GM18505 (cell line): Measurements from ENCODE around the gene GABRR3.

Experiments used
- ATAC-seq: cut with Tn5 transposase; IDR thresholded peaks from one replicate; pipeline ENCODE4 v1.9.1; 2021; ENCODE audit not compliant: unreplicated experiment
- POLR2A ChIP-seq: IDR thresholded peaks from 4 replicates; pipeline ENCODE4 v1.6.1; 2011; ENCODE audit warnings: borderline replicate concordance; ENCODE audit not compliant: insufficient read depth, insufficient read length; ENCODE audit errors: extremely low read depth

Gene GABRR3

DNA sequence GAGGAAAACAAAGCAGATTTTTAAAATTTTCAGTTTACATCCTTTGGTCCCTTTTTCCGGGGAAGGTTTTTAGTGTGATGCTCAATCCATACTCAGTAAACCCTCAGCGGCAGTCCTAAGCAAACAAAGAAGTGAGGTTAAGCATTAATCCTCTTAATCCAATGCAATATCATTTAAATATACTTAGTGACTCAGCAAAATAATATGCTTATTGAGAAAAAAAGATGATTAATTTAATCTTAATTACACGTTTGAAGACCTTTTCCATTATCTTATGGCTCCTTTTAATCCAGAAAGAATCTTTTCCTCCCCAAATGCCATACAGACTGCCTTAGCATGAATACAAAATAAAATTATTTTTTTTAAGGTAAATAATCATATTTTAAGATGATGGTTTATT lies at the start of gene GABRR3:
GABRR3 (minus strand) TSS at position 108 of the 400 bp plus-strand sequence. CDS start 328 bp downstream, outside the sequence.
- ATAC-seq, result no peak
- no peak for TF ChIP-seq POLR2A

DNA sequence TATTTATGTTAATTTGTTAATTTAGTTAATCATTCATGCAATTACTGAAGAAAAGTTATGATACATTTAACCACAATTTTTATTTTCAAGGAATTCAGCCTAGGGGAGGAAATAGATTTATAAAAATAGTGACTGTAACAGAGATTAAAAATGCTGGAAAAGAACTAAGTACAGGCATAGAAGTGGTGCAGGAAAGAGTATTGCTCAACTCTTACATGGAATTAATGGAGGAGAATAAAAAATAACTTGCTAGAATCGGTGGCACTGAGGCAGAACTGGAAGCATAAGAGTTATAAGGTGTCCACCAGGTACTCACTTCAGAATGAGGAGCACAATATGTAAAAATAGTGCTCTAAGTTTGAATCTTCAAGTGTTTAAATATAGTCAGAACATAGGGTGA lies 38.4 kb upstream of the GABRR3 start:
- ATAC-seq, result no peak
- TF ChIP-seq POLR2A, result no peak

DNA sequence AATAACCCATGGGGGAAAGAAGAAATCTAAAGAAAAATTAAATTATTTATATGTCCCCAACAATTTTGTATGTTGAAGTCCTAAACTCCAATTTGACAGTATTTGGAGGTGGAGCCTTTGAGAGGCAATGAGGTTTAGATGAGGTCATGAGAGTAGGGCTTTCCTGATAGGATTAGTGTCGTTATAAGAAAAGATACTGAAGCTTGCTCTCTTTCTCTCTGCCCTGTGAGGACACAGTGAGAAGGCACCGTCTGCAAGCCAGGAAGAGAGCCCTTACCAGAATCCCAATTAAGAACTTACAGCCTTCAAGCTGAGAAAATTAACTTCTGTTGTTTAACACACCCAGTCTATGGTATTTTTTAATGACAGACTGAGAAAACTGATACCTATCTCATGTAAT lies 35.7 kb upstream of the GABRR3 start:
- ATAC-seq, result no peak
- TF ChIP-seq POLR2A, result no peak

DNA sequence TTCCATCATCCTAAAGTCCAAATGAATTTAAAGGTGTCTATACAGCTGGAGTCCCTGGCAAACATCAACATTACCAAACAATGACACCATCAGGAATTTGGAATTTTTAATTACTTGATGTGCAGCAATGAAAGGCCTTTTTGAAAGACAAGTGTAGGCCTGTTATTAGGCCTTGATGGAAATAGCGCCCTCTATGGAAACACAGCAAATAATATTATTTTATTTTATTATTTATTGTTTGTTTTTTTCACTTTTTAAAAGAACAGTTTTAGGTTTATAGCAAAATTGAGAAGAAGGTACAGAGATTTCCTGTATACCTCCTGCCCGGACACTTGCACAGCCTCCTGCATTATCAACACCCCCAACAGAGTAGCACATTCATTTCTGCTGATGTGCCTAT lies 33.7 kb upstream of the GABRR3 start:
- no peak for TF ChIP-seq POLR2A
- no peak for ATAC-seq

DNA sequence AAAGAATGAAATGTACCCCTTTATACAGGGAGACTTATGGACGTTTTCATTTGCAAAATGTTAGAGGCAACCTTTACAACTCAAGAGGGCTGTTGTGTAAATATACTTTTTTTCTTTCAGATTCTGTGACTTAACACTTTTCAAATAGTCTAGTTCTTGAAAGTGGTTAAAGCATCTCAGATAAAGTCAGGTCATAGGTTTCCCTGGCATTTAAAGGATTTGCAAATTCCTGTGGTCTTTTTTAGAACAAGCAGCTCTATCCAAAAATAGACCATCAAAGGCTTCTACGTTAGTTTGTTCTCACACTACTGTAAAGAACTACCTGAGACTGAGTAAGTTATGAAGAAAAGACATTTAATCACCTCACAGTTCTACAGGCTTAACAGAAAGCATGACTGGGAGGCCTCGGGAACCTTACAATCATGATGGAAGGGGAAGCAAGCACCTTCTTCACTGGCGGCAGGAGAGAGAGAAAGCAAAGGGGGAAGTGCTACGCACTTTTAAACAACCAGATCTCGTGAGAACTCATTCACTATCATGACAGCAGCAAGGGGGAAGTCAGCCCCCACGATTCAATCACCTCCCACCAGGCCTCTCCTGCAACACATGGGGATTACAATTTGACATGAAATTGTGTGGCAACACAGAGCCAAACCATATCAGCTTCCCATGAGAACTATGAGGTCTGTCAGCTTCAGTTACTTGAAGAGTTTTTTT lies 23.3 kb upstream of the GABRR3 start:
- ATAC-seq, result no peak
- TF ChIP-seq POLR2A, result no peak

- TF ChIP-seq POLR2A, result no peak
- no peak for ATAC-seq
Observed at GRCh38 chr3:98057631-98058030, 22.5 kb upstream of the GABRR3 start.

GRCh38 chr3:98056035-98056434 lies 20.9 kb upstream of the GABRR3 start:
- TF ChIP-seq POLR2A, result no peak
- ATAC-seq, result no peak

- ATAC-seq, result no peak
- TF ChIP-seq POLR2A, result no peak
Observed at GRCh38 chr3:98049271-98049670, 14.2 kb upstream of the GABRR3 start.

DNA sequence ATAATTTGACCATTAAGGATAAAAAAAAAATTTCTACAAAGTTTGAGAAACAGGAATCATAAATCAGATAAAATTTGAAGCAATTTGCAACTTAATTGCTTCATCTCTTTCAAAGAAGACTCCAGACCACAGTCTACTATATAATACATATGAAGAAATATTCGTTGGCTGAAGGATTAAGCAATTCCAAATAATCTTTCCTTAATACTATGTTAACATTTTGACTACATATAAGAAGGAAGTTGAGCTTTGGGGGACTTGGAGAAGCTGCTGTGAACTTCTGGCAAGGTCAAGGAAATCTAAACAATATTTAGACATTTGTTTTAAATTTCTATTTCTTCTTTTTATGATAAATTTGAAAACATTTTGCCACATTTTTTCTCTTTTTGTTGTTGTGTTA lies 13.5 kb upstream of the GABRR3 start:
- no peak for ATAC-seq
- TF ChIP-seq POLR2A, result no peak

DNA sequence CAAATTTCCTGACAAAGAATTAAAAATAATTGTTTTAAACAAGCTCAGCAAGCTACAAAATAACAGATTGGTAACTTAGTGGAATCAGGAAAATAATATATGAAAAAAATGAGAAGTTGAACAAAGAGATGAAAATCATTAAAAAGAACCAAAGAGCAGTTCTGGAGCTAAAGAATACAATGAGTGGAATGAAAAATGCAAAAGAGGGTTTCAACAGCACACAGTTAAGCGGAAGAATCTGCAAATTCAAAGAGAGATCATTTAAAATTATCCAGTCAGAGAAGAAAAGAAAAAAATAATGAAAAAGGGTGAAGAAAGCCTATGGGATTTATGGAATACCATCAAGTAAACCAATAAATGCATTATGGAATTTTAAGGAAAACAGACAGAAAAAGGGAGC lies 6.2 kb upstream of the GABRR3 start:
- ATAC-seq, result no peak
- TF ChIP-seq POLR2A, result no peak

- TF ChIP-seq POLR2A, result no peak
- ATAC-seq, result peak; percentile 95
Observed at GRCh38 chr3:98039322-98040024, 4.4 kb upstream of the GABRR3 start.

DNA sequence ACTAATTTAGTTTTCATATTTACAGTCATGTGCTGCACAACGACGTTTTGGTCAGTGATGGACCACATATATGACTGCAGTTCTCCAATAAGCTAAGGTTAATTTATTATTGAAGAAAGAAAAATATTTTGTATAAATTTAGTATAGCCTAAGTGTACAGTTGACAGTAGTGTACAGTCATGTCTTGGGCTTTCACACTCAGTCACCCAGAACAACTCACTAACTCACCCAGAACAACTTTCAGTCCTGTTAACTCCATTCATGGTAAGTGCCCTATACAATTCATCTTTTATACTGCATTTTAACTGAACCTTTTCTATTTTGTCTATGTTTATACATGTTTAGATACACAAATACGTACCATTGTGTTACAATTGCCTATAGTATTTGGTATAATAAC lies 3.8 kb upstream of the GABRR3 start:
- no peak for TF ChIP-seq POLR2A
- ATAC-seq, result peak; percentile 32

- no peak for ATAC-seq
- no peak for TF ChIP-seq POLR2A
Observed at GRCh38 chr3:98038286-98038685, 3.2 kb upstream of the GABRR3 start.

- no peak for TF ChIP-seq POLR2A
- ATAC-seq, result no peak
Observed at GRCh38 chr3:98034486-98034885, 629 bp downstream of the GABRR3 start.
